ENCODE data around the gene APEX1.

The APEX1 gene

DNA sequence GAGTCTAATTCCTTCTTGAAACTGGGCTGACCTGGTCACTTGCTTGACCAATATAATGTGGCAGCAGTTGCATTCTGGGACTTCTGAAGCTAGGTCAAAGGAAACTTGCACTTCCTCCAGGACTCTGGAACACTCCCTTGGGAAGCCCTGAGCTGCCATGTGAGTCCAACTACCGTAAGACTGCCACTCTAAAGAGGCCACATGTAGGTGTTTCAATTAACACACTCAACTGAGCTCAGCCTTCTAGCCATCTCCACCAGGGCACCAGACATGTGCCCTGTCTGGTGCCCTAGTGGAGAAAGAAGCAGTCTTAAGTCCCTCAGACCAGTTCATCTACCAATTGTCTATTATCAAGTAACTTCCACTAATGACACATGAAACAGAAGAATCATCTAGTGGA is 35.6 kb upstream of the APEX1 start:
- Histone ChIP-seq H3K27me3 (ENCODE audit: control insufficient read depth in 2 of 2, insufficient read depth in 2 of 2, low read length in 2 of 2) (no peaks in the 10 kb centered on the region), H3K27ac (ENCODE audit: low read depth in 2 of 2, low read length in 2 of 2) (peak overlapping the region; percentile 87 to 94), H3K9me3 (ENCODE audit: control insufficient read depth in 2 of 2, low read length in 2 of 2) (no peaks in the 10 kb centered on the region), H3K4me3 (ENCODE audit: low read length in 2 of 2) (no peak overlapping the region), H3K4me1 (ENCODE audit: control insufficient read depth in 2 of 2, insufficient read depth in 2 of 2, low read length in 2 of 2) (peaks cover 29 to 54% of the 10 kb centered on the region in 2 donors), H3K36me3 (ENCODE audit: control insufficient read depth in 2 of 2, insufficient read depth in 2 of 2, low read length in 2 of 2) (no peaks in the 10 kb centered on the region), H3K9ac (ENCODE audit: low read depth in 1 of 2, low read length in 2 of 2) (peak overlapping the region; percentile 2 to 64)

DNA sequence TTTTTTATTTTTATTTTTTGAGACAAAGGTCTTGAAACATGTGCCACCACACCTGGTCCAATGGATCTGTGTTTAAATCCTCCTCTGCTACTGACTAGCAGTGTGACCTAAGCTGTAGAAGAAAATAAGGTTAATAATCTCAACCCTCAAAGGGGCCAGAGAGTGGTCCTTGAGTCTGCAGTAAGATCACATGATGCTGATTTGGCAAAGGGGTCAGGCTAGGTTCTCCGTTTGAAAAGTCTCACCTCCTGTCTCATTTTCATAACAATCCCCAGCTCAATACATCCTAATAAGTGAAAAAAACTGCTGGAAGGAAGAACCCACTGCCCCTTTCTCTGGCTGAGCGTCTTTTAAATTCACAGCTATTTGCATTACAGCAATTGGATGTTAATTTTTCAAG is 33.8 kb upstream of the APEX1 start:
- H3K27me3 ChIP-seq (ENCODE audit: control insufficient read depth in 2 of 2, insufficient read depth in 2 of 2, low read length in 2 of 2): no peaks in the 10 kb centered on the region
- no peaks in the 10 kb centered on the region for H3K9me3 ChIP-seq (ENCODE audit: control insufficient read depth in 2 of 2, low read length in 2 of 2)
- no peaks in the 10 kb centered on the region for H3K36me3 ChIP-seq (ENCODE audit: control insufficient read depth in 2 of 2, insufficient read depth in 2 of 2, low read length in 2 of 2)
- H3K27ac ChIP-seq (ENCODE audit: low read depth in 2 of 2, low read length in 2 of 2): no peak overlapping the region
- no peak overlapping the region for H3K9ac ChIP-seq (ENCODE audit: low read depth in 1 of 2, low read length in 2 of 2)
- H3K4me3 ChIP-seq (ENCODE audit: low read length in 2 of 2): no peak overlapping the region
- peaks cover 20 to 37% of the 10 kb centered on the region in 2 donors for H3K4me1 ChIP-seq (ENCODE audit: control insufficient read depth in 2 of 2, insufficient read depth in 2 of 2, low read length in 2 of 2)

DNA sequence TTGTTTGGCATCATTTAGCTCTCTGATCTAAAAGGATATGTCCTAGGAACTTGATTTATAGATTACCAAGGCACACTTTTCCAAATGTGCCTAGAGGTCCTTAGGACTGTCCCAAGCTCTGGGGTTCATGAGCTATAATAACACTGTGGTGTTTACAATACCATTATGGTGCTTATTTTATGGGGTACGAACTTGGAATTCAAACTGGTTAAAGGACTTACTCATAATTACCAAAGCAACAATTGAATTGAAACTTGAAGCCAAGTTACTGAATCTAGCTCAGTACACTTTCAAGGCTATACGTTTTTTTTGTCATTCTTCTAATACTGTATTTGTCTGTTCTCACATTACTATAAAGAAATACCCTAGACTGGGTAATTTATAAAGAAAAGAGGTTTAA is 32.1 kb upstream of the APEX1 start:
- Histone ChIP-seq H3K27ac (ENCODE audit: low read depth in 2 of 2, low read length in 2 of 2) (peak overlapping the region in 1 of 2 donors; percentile 15), H3K4me1 (ENCODE audit: control insufficient read depth in 2 of 2, insufficient read depth in 2 of 2, low read length in 2 of 2) (peaks cover 20 to 26% of the 10 kb centered on the region in 2 donors), H3K27me3 (ENCODE audit: control insufficient read depth in 2 of 2, insufficient read depth in 2 of 2, low read length in 2 of 2) (no peaks in the 10 kb centered on the region)

DNA sequence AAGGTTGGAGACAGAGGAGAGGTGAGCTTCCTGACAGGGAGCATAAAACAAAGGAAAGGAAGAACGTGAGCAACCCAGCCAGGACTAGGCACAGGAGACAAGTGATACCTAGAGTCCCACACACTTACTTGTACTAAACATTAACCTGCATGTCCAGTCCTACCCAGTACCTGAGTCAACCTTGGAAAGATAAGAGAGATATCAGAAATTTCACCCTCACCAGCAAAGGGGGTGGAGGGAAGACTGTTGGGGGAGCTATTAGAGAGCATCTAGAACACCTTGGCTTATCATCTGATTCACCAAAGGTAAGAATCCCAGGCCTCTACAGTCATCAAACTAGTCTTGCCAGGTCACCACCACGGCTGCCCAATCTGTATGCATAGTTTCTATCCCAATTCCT is 30.2 kb upstream of the APEX1 start:
- Histone ChIP-seq H3K36me3 (ENCODE audit: control insufficient read depth in 2 of 2, insufficient read depth in 2 of 2, low read length in 2 of 2) (no peaks in the 10 kb centered on the region), H3K4me3 (ENCODE audit: low read length in 2 of 2) (no peak overlapping the region), H3K27ac (ENCODE audit: low read depth in 2 of 2, low read length in 2 of 2) (no peak overlapping the region), H3K4me1 (ENCODE audit: control insufficient read depth in 2 of 2, insufficient read depth in 2 of 2, low read length in 2 of 2) (peaks cover 13 to 20% of the 10 kb centered on the region in 2 donors), H3K9me3 (ENCODE audit: control insufficient read depth in 2 of 2, low read length in 2 of 2) (no peaks in the 10 kb centered on the region), H3K27me3 (ENCODE audit: control insufficient read depth in 2 of 2, insufficient read depth in 2 of 2, low read length in 2 of 2) (no peaks in the 10 kb centered on the region), H3K9ac (ENCODE audit: low read depth in 1 of 2, low read length in 2 of 2) (no peak overlapping the region)

More for the DNA sequence above, 32.1 kb upstream of the APEX1 start:
- Histone ChIP-seq H3K9ac (ENCODE audit: low read depth in 1 of 2, low read length in 2 of 2) (no peak overlapping the region), H3K4me3 (ENCODE audit: low read length in 2 of 2) (no peak overlapping the region), H3K9me3 (ENCODE audit: control insufficient read depth in 2 of 2, low read length in 2 of 2) (no peaks in the 10 kb centered on the region), H3K36me3 (ENCODE audit: control insufficient read depth in 2 of 2, insufficient read depth in 2 of 2, low read length in 2 of 2) (no peaks in the 10 kb centered on the region)

DNA sequence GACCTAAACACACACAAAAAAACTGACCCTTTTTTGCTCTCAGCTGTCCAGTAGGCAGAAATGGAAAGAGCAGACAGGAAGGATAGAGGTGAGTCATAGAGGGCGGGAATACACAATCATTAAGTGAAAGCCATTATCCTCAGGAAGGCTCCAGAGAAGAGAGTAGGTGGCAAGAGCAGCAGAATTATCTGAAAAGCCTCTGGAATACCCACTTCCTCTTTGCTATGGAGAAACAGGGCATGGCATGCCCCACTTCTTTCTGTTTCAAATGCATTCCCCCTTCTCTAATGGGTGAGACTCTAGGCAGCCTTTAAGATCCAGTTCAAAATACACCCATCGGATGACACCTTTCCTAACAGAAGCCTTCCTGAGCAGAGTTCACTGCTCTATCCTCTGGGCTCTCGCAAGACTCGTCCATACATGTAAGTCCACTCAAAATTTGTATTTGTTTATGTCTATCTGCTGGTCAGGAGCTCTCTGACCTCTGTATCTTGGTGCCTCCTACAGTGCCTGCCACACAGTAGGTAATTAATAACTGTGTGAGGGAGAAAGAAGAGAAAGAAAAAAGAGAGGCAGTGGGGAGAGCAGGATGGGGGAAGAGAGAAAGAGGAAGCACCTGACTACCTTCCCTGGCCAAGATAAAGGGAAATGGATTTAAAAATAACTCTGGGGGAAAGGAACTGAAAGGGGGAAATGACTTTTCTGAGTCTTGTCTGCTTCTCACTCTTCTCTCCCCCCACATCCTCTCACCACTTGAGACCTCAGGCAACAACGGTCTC is 27.6 kb upstream of the APEX1 start:
- H3K9ac ChIP-seq (ENCODE audit: low read depth in 1 of 2, low read length in 2 of 2): no peak overlapping the region
- H3K27ac ChIP-seq (ENCODE audit: low read depth in 2 of 2, low read length in 2 of 2): peak overlapping the region; percentile 38 to 53
- no peaks in the 10 kb centered on the region for H3K9me3 ChIP-seq (ENCODE audit: control insufficient read depth in 2 of 2, low read length in 2 of 2)

DNA sequence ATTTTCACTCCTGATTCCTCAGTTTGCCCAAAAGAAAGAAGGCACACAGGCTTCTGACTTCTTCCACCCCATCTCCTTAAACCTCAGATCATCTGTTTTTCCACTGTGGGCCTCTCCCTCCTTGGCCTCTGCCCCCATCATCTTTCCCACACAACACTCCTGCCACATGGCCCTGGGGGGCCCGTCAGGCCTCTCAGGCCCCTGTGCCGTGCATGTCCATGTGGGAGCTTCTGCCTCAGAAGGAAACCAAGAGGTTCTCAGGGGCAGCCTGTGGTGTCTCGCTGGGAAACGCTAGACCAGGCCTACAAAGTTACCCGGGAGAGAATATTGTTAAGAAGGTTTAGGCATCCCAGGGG is 27.0 kb upstream of the APEX1 start:
- Histone ChIP-seq H3K27me3 (ENCODE audit: control insufficient read depth in 2 of 2, insufficient read depth in 2 of 2, low read length in 2 of 2) (no peaks in the 10 kb centered on the region), H3K4me1 (ENCODE audit: control insufficient read depth in 2 of 2, insufficient read depth in 2 of 2, low read length in 2 of 2) (peaks cover 16 to 27% of the 10 kb centered on the region in 2 donors), H3K4me3 (ENCODE audit: low read length in 2 of 2) (peak overlapping the region; percentile 2 to 41), H3K36me3 (ENCODE audit: control insufficient read depth in 2 of 2, insufficient read depth in 2 of 2, low read length in 2 of 2) (no peaks in the 10 kb centered on the region), H3K9ac (ENCODE audit: low read depth in 1 of 2, low read length in 2 of 2) (no peak overlapping the region), H3K27ac (ENCODE audit: low read depth in 2 of 2, low read length in 2 of 2) (peak overlapping the region; percentile 50 to 53), H3K9me3 (ENCODE audit: control insufficient read depth in 2 of 2, low read length in 2 of 2) (no peaks in the 10 kb centered on the region)

More for the DNA sequence above, 27.6 kb upstream of the APEX1 start:
- Histone ChIP-seq H3K4me1 (ENCODE audit: control insufficient read depth in 2 of 2, insufficient read depth in 2 of 2, low read length in 2 of 2) (peaks cover 20 to 27% of the 10 kb centered on the region in 2 donors), H3K4me3 (ENCODE audit: low read length in 2 of 2) (peak overlapping the region; percentile 2 to 41), H3K27me3 (ENCODE audit: control insufficient read depth in 2 of 2, insufficient read depth in 2 of 2, low read length in 2 of 2) (no peaks in the 10 kb centered on the region), H3K36me3 (ENCODE audit: control insufficient read depth in 2 of 2, insufficient read depth in 2 of 2, low read length in 2 of 2) (no peaks in the 10 kb centered on the region)

DNA sequence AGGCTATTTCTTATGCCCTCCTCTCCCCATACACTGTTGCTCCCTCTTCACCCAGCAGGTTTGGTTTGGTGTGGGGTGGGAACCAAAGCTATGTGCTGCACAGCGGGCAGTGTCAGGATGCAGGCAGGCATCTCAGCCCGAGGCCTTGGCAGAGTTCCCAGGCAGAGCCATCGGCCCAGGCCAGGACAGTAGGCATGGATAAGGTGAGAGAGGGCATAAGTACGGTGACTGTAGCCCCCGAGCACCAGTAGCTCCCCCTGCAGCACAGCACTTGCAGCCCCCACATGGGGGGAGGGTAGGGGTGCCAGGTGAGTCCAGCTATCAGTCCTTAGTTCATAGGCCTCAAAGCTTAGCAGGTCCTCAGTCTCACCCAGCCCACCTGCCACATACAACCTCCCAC is 26.2 kb upstream of the APEX1 start:
- peaks cover 16 to 27% of the 10 kb centered on the region in 2 donors for H3K4me1 ChIP-seq (ENCODE audit: control insufficient read depth in 2 of 2, insufficient read depth in 2 of 2, low read length in 2 of 2)

DNA sequence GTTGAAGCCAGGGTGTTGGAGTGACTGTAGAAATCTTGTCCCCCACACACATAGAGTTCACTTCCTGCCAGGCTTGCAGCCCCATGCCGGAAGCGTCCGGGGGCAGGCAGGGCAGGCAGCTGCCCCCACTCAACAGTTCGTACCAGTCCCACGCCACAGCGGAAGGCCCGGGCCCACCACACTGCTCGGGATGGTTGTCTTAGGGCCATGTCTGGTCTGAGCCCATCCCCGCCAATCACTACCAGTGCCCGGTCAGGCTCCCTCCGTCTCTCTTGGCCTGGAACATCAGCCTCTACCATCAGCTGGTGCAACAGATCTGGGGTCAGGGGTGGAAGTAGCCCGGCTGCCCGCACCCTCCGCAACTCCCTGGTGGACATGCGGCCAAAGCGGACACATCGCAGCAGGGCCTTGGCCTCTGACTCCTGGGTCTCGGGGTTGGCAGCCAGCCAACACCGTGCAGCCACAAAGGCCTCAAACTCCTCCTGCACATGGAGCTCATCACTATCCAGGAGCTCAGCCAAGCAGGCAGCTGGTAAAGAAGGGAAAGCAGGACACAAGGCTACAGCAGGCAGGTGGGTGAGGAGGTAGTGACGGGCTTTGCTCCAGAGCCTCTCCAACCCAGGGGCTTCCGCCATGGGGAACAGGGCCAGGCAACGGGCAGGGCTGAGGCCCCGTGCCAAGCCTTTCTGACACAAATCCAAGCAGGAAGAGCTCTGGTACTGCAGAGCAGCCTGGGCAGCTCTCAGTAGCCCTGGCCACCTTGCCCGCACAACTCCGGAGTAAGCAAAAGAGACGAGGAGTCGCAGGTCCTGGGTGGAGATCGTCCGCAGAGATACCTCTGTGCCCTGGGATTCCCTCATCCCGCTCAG is 25.0 kb upstream of the APEX1 start:
- Histone ChIP-seq H3K4me1 (ENCODE audit: control insufficient read depth in 2 of 2, insufficient read depth in 2 of 2, low read length in 2 of 2) (peaks cover 16 to 25% of the 10 kb centered on the region in 2 donors), H3K27me3 (ENCODE audit: control insufficient read depth in 2 of 2, insufficient read depth in 2 of 2, low read length in 2 of 2) (no peaks in the 10 kb centered on the region), H3K9ac (ENCODE audit: low read depth in 1 of 2, low read length in 2 of 2) (no peak overlapping the region), H3K4me3 (ENCODE audit: low read length in 2 of 2) (no peak overlapping the region), H3K27ac (ENCODE audit: low read depth in 2 of 2, low read length in 2 of 2) (no peak overlapping the region), H3K9me3 (ENCODE audit: control insufficient read depth in 2 of 2, low read length in 2 of 2) (no peaks in the 10 kb centered on the region), H3K36me3 (ENCODE audit: control insufficient read depth in 2 of 2, insufficient read depth in 2 of 2, low read length in 2 of 2) (no peaks in the 10 kb centered on the region)

More for the DNA sequence above, 26.2 kb upstream of the APEX1 start:
- no peaks in the 10 kb centered on the region for H3K9me3 ChIP-seq (ENCODE audit: control insufficient read depth in 2 of 2, low read length in 2 of 2)
- no peaks in the 10 kb centered on the region for H3K36me3 ChIP-seq (ENCODE audit: control insufficient read depth in 2 of 2, insufficient read depth in 2 of 2, low read length in 2 of 2)
- H3K27ac ChIP-seq (ENCODE audit: low read depth in 2 of 2, low read length in 2 of 2): no peak overlapping the region
- H3K4me3 ChIP-seq (ENCODE audit: low read length in 2 of 2): no peak overlapping the region
- H3K27me3 ChIP-seq (ENCODE audit: control insufficient read depth in 2 of 2, insufficient read depth in 2 of 2, low read length in 2 of 2): no peaks in the 10 kb centered on the region
- no peak overlapping the region for H3K9ac ChIP-seq (ENCODE audit: low read depth in 1 of 2, low read length in 2 of 2)

DNA sequence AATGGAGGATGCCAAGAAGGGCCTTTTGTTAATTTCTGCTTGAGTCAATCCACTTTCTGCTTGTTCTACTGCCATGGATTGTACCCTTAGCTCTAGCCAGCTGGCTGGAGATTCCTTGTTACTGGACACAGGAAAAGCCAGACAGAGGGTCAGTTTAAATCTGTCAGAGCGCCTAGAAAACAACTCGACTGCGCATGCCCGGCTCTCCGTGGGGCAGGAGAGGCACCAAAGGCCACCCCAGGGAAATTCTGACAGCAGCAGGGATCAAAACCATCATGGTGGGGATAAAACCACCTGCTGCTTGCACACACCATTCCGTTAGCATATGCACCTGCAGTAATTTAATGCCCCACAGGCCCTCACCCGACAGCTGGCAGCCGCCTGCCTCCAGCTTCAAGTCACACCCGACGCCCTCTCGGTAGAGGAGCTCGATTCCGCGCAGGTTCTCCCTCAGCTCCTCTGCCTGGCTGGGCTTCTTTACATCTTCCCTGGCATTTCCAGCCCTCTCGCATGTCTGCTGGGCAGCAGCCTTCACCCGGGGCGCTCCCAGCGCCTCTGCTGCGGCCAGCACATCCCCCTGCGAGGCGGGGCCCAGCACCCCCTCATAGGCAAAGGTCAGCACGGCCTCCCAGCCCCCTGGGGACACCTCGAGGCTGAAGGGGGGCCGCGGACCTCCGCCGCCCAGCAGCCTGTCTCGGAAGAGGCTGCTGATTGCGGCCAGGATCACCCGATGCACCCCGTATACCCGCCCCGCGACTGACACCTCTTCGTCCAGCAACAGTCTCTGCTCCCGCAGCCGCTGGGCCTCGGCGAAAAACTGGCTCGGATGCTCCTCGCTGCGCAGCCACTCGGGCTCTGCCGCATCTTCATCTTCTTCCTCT is 20.1 kb upstream of the APEX1 start:
- H3K27ac ChIP-seq (ENCODE audit: low read depth in 2 of 2, low read length in 2 of 2): peak overlapping the region in 1 of 2 donors; percentile 9
- no peak overlapping the region for H3K9ac ChIP-seq (ENCODE audit: low read depth in 1 of 2, low read length in 2 of 2)
- no peaks in the 10 kb centered on the region for H3K9me3 ChIP-seq (ENCODE audit: control insufficient read depth in 2 of 2, low read length in 2 of 2)
- peak overlapping the region in 1 of 2 donors; percentile 31 for H3K4me3 ChIP-seq (ENCODE audit: low read length in 2 of 2)
- H3K27me3 ChIP-seq (ENCODE audit: control insufficient read depth in 2 of 2, insufficient read depth in 2 of 2, low read length in 2 of 2): no peaks in the 10 kb centered on the region
- H3K36me3 ChIP-seq (ENCODE audit: control insufficient read depth in 2 of 2, insufficient read depth in 2 of 2, low read length in 2 of 2): no peaks in the 10 kb centered on the region
- peaks cover 6 to 7% of the 10 kb centered on the region in 2 donors for H3K4me1 ChIP-seq (ENCODE audit: control insufficient read depth in 2 of 2, insufficient read depth in 2 of 2, low read length in 2 of 2)
